H9 (cell line): ENCODE data around the gene SLC44A1. TPM values are rescaled to one million over a fixed set of nuclear protein-coding genes. Genes with fewer than 3 reads are reported as not detected.

Source experiments
- DNase-seq: peaks from one replicate; pipeline ENCODE4 v3.0.0-alpha.2; 2017
- H2AFZ ChIP-seq: one replicate; pipeline ENCODE4 v1.6.1; 2013; ENCODE audit warnings: mild to moderate bottlenecking, low read length, control low read depth, moderate library complexity
- H2AK5ac ChIP-seq: 2 replicates; pipeline ENCODE4 v1.6.1; 2013; ENCODE audit warnings: low read length, control low read depth, mixed read lengths; ENCODE audit not compliant: insufficient read length
- H2BK120ac ChIP-seq: one replicate; pipeline ENCODE4 v1.6.1; 2013; ENCODE audit warnings: low read depth, mild to moderate bottlenecking, low read length, control low read depth, inconsistent platforms; ENCODE audit not compliant: poor library complexity, severe bottlenecking
- H2BK12ac ChIP-seq: 2 replicates; pipeline ENCODE4 v1.6.1; 2013; ENCODE audit warnings: low read length, control low read depth, mixed read lengths, low read depth; ENCODE audit not compliant: insufficient read length
- H2BK15ac ChIP-seq: 2 replicates; pipeline ENCODE4 v1.6.1; 2013; ENCODE audit warnings: low read depth, low read length, control low read depth
- H2BK20ac ChIP-seq: one replicate; pipeline ENCODE4 v1.6.1; 2013; ENCODE audit warnings: low read depth, mild to moderate bottlenecking, low read length, control low read depth, inconsistent platforms; ENCODE audit not compliant: poor library complexity, severe bottlenecking
- H2BK5ac ChIP-seq: 2 replicates; pipeline ENCODE4 v1.6.1; 2013; ENCODE audit warnings: low read length, control low read depth, mixed read lengths; ENCODE audit not compliant: insufficient read length
- H3K14ac ChIP-seq: 2 replicates; pipeline ENCODE4 v1.6.1; 2013; ENCODE audit warnings: low read length, control low read depth; ENCODE audit not compliant: insufficient read depth
- H3K18ac ChIP-seq: 2 replicates; pipeline ENCODE4 v1.6.1; 2013; ENCODE audit warnings: low read depth, mild to moderate bottlenecking, mixed read lengths, low read length, control low read depth; ENCODE audit not compliant: insufficient read length
- H3K23ac ChIP-seq: 2 replicates; pipeline ENCODE4 v1.6.1; 2013; ENCODE audit warnings: low read length, control low read depth, mixed read lengths, low read depth; ENCODE audit not compliant: insufficient read length
- H3K23me2 ChIP-seq: 2 replicates; pipeline ENCODE4 v1.6.1; 2013; ENCODE audit warnings: low read depth, mild to moderate bottlenecking, mixed read lengths, low read length, control low read depth; ENCODE audit not compliant: insufficient read length, poor library complexity, severe bottlenecking
- H3K27ac ChIP-seq: 2 replicates; pipeline ENCODE4 v1.5.1; 2013; ENCODE audit warnings: low read length, control low read depth, mixed read lengths, low read depth; ENCODE audit not compliant: insufficient read length
- H3K27me3 ChIP-seq: 2 replicates; pipeline ENCODE4 v1.6.1; 2013; ENCODE audit warnings: low read length, control low read depth, inconsistent platforms; ENCODE audit not compliant: insufficient read depth
- H3K4ac ChIP-seq: 2 replicates; pipeline ENCODE4 v1.6.1; 2013; ENCODE audit warnings: low read depth, mild to moderate bottlenecking, control low read depth, inconsistent platforms, low read length, moderate library complexity
- H3K4me1 ChIP-seq: 2 replicates; pipeline ENCODE4 v1.6.1; 2013; ENCODE audit warnings: low read length, control low read depth, inconsistent platforms; ENCODE audit not compliant: insufficient read depth
- H3K4me2 ChIP-seq: 2 replicates; pipeline ENCODE4 v1.6.1; 2013; ENCODE audit warnings: low read length, control low read depth, mixed read lengths; ENCODE audit not compliant: insufficient read length, insufficient read depth
- H3K56ac ChIP-seq: 2 replicates; pipeline ENCODE4 v1.6.1; 2013; ENCODE audit warnings: low read depth, mild to moderate bottlenecking, mixed read lengths, low read length, control low read depth; ENCODE audit not compliant: insufficient read length
- H3K79me1 ChIP-seq: 2 replicates; pipeline ENCODE4 v1.6.1; 2013; ENCODE audit warnings: low read depth, mild to moderate bottlenecking, moderate library complexity, low read length, control low read depth, inconsistent platforms; ENCODE audit not compliant: insufficient read depth, poor library complexity, severe bottlenecking
- H3K79me2 ChIP-seq: 2 replicates; pipeline ENCODE4 v1.6.1; 2013; ENCODE audit warnings: low read length, control low read depth, inconsistent platforms; ENCODE audit not compliant: insufficient read depth
- H3K9ac ChIP-seq: 2 replicates; pipeline ENCODE4 v1.6.1; 2013; ENCODE audit warnings: low read length, control low read depth, mixed read lengths; ENCODE audit not compliant: insufficient read length; ENCODE audit errors: extremely low read depth
- H3K9me3 ChIP-seq: one replicate; pipeline ENCODE4 v1.6.1; 2013; ENCODE audit warnings: low read depth, low read length, inconsistent platforms; ENCODE audit not compliant: control insufficient read depth
- H3T11ph ChIP-seq: one replicate; pipeline ENCODE4 v1.6.1; 2013; ENCODE audit warnings: mild to moderate bottlenecking, low read length, control low read depth, inconsistent platforms
- H4K20me1 ChIP-seq: one replicate; pipeline ENCODE4 v1.6.1; 2013; ENCODE audit not compliant: control insufficient read depth, insufficient read length, insufficient read depth
- H4K5ac ChIP-seq: 2 replicates; pipeline ENCODE4 v1.6.1; 2013; ENCODE audit warnings: low read depth, mild to moderate bottlenecking, mixed read lengths, low read length, control low read depth; ENCODE audit not compliant: insufficient read length
- H4K8ac ChIP-seq: replicated peaks from 2 replicates; pipeline ENCODE4 v1.6.1; 2013; ENCODE audit warnings: low read length, control low read depth, mixed read lengths, low read depth; ENCODE audit not compliant: insufficient read length
- H4K91ac ChIP-seq: 2 replicates; pipeline ENCODE4 v1.6.1; 2013; ENCODE audit warnings: low read depth, mild to moderate bottlenecking, moderate library complexity, mixed read lengths, low read length, control low read depth; ENCODE audit not compliant: insufficient read length
- H3K27ac Mint-ChIP-seq, 3 experiments: 2 replicates in 2 of 3; 3 replicates in 1 of 3; pipeline ENCODE4 v1.8.0; 2020 to 2021; ENCODE audit warnings: mixed read lengths in 3 of 3, mild to moderate bottlenecking in 1 of 3, moderate library complexity in 1 of 3
- H3K27me3 Mint-ChIP-seq: 2 replicates; pipeline ENCODE4 v1.8.0; 2021; ENCODE audit warnings: low read depth, mild to moderate bottlenecking, moderate library complexity, mixed read lengths
- H3K36me3 Mint-ChIP-seq, 3 experiments: 2 replicates in 2 of 3; 3 replicates in 1 of 3; pipeline ENCODE4 v1.8.0; 2020 to 2021; ENCODE audit warnings: low read depth in 3 of 3, mixed read lengths in 3 of 3; ENCODE audit not compliant: insufficient read depth in 1 of 3
- H3K4me1 Mint-ChIP-seq, 2 experiments: 2 replicates each; pipeline ENCODE4 v1.8.0; 2020; ENCODE audit warnings: mixed read lengths in 2 of 2
- H3K4me3 Mint-ChIP-seq, 2 experiments: 2 replicates in 1 of 2; 3 replicates in 1 of 2; pipeline ENCODE4 v1.8.0; 2020 to 2021; ENCODE audit warnings: mild to moderate bottlenecking in 2 of 2, mixed read lengths in 2 of 2, moderate library complexity in 1 of 2
- H3K9me3 Mint-ChIP-seq, 2 experiments: 2 replicates in 1 of 2; 3 replicates in 1 of 2; pipeline ENCODE4 v1.8.0; 2020; ENCODE audit warnings: mild to moderate bottlenecking in 2 of 2, mixed read lengths in 2 of 2, moderate library complexity in 1 of 2
- CTCF ChIP-seq: fragments of 200-600 bp; sonication (generic); conservative IDR thresholded peaks from 3 replicates; pipeline ENCODE4 v1.8.0; 2021; ENCODE audit warnings: antibody characterized with exemption, mild to moderate bottlenecking
- WGBS: extraction: QIAGEN DNeasy Blood & Tissue Kit; methylation state at CpG from one replicate; pipeline ENCODE4 v1.1.7; 2013; ENCODE audit warnings: missing lambda C conversion rate, low lambda C conversion rate, mixed read lengths; ENCODE audit not compliant: insufficient read length; ENCODE audit errors: extremely low coverage; 5-methylcytosine and 5-hydroxymethylcytosine counted together
- total RNA-seq: library from RNA; stranded (reverse); gene quantifications from 2 replicates; pipeline ENCODE4 v1.2.1, GENCODE V29; 2021

Gene SLC44A1
- total RNA-seq, 1 experiment from 2014 or later, result 60.7 TPM

GRCh38 chr9:105438141-105438806 is 193.8 kb downstream of the SLC44A1 start:
- Histone ChIP-seq H3K9me3 (no peaks in the 10 kb centered on the region), H2BK20ac (no peak overlapping the region), H2AFZ (no peak overlapping the region), H3K23me2 (no peaks in the 10 kb centered on the region), H3K56ac (no peak overlapping the region), H3K79me2 (no peaks in the 10 kb centered on the region), H2BK5ac (no peak overlapping the region), H3K79me1 (no peaks in the 10 kb centered on the region), H2BK120ac (no peak overlapping the region), H2BK15ac (no peak overlapping the region), H3K14ac (no peak overlapping the region), H3K4me1 (no peaks in the 10 kb centered on the region), H4K20me1 (no peaks in the 10 kb centered on the region), H2AK5ac (no peak overlapping the region), H3K23ac (no peak overlapping the region), H3K18ac (no peak overlapping the region), H2BK12ac (no peak overlapping the region), H3T11ph (no peak overlapping the region), H4K8ac (no peak overlapping the region), H3K9ac (no peak overlapping the region), H3K27me3 (no peaks in the 10 kb centered on the region), H4K5ac (no peak overlapping the region), H3K4me2 (no peak overlapping the region), H4K91ac (no peak overlapping the region), H3K27ac (no peak overlapping the region), H3K4ac (no peak overlapping the region)
- DNase-seq, result no peak
- Mint-ChIP-seq H3K9me3 (peaks cover 0 to 5% of the 10 kb centered on the region in 2 experiments; a peak in 4 of 5 replicates), H3K27me3 (no peaks in the 10 kb centered on the region; the same call in 1 of the 2 replicates), H3K36me3 (peaks cover 0 to 9% (median 3%) of the 10 kb centered on the region in 3 experiments; a peak in 2 of 7 replicates), H3K4me3 (no peak overlapping the region), H3K4me1 (peaks cover 12% of the 10 kb centered on the region in 2 experiments), H3K27ac (no peak overlapping the region)
- WGBS, result no CpG with 5 or more reads among the region's 8 CpGs
- no peak for TF ChIP-seq CTCF
